IPS-18a (cell line): ENCODE measurements around the gene FHL2.

Experiments used
- H3K27ac ChIP-seq: one replicate; pipeline ENCODE4 v1.5.1; 2013; ENCODE audit warnings: low read length
- H3K27me3 ChIP-seq: one replicate; pipeline ENCODE4 v1.6.1; 2013; ENCODE audit warnings: mild to moderate bottlenecking, low read length; ENCODE audit not compliant: control insufficient read depth, insufficient read depth
- H3K36me3 ChIP-seq: one replicate; pipeline ENCODE4 v1.6.1; 2013; ENCODE audit warnings: low read depth, low read length; ENCODE audit not compliant: control insufficient read depth
- H3K4me1 ChIP-seq: one replicate; pipeline ENCODE4 v1.6.1; 2013; ENCODE audit warnings: low read depth, low read length; ENCODE audit not compliant: control insufficient read depth
- H3K4me3 ChIP-seq: one replicate; pipeline ENCODE4 v1.5.1; 2013; ENCODE audit warnings: low read length
- H3K9ac ChIP-seq: one replicate; pipeline ENCODE4 v1.6.1; 2013; ENCODE audit warnings: mild to moderate bottlenecking, low read length, moderate library complexity
- H3K9me3 ChIP-seq: one replicate; pipeline ENCODE4 v1.6.1; 2013; ENCODE audit warnings: low read depth, low read length; ENCODE audit not compliant: control insufficient read depth

FHL2 gene

DNA sequence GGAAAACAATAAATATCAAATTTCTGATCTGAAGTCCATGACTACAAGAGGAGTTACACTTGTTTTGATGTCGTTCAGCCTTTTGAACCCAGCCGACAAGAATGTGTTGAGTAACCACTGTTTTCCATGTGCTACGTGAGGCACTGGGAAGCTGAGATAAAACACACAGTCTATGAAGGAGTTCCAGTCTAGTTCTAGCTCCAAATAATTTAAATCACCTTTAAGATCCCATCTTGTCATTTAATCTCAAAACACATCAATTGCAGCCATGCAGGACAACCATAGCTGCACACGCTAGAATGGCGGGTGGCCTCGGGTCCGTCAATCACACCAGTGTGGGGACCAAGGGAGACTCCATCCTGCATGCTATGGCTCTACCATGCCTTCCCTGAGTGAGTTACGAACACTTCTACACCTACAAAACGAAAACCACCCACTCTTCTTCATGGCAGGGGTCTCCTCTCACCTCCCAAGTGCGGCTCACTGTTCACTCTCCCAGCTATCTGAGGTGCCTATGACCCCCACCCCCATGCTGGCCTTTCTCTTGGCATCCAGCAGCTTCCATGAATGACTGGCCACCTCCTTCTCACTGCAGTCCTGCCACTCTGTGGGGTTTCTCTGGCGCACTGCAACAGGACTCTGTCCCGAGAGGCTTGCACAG lies 3.8 kb downstream of the FHL2 start:
- Histone ChIP-seq H3K4me1 (peaks cover 6% of the 10 kb centered on the region), H3K9me3 (no peaks in the 10 kb centered on the region), H3K9ac (no peak overlapping the region), H3K27ac (no peak overlapping the region), H3K36me3 (no peaks in the 10 kb centered on the region), H3K27me3 (peaks cover 15% of the 10 kb centered on the region), H3K4me3 (no peak overlapping the region)

DNA sequence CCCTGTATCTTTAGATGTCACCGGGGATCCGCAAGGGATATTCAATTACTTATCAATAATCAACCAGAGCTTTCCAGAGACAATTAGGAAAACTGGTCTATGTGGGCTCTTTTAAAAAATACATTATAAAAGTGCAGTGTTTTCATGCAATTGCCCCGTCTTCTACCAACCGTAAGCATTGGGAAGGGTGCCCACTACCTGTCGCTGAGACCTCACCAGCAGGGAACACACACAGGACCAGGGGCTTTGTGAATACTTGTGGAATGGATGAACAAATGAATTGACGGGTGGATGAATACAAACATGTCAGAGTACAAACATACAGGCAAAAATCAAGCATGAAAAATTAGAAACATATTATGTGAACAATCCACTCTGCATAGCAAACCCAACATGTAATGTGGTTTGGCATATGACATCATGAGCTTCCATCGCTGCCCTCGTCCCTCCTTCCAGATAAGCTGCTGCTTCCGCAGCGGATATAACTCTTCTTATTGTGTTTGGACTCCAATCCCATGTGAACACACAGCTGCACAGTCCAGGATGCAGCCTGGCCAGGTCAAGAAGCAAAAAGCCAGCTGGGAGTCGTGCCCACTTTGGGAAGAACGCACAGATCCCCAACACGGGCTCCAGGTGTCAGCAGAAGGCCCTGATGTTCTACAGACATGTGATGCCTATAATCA lies 5.3 kb downstream of the FHL2 start:
- Histone ChIP-seq H3K4me3 (no peak overlapping the region), H3K27ac (no peak overlapping the region), H3K9me3 (no peaks in the 10 kb centered on the region), H3K4me1 (peaks cover 6% of the 10 kb centered on the region), H3K9ac (no peak overlapping the region), H3K27me3 (peaks cover 4% of the 10 kb centered on the region), H3K36me3 (no peaks in the 10 kb centered on the region)

DNA sequence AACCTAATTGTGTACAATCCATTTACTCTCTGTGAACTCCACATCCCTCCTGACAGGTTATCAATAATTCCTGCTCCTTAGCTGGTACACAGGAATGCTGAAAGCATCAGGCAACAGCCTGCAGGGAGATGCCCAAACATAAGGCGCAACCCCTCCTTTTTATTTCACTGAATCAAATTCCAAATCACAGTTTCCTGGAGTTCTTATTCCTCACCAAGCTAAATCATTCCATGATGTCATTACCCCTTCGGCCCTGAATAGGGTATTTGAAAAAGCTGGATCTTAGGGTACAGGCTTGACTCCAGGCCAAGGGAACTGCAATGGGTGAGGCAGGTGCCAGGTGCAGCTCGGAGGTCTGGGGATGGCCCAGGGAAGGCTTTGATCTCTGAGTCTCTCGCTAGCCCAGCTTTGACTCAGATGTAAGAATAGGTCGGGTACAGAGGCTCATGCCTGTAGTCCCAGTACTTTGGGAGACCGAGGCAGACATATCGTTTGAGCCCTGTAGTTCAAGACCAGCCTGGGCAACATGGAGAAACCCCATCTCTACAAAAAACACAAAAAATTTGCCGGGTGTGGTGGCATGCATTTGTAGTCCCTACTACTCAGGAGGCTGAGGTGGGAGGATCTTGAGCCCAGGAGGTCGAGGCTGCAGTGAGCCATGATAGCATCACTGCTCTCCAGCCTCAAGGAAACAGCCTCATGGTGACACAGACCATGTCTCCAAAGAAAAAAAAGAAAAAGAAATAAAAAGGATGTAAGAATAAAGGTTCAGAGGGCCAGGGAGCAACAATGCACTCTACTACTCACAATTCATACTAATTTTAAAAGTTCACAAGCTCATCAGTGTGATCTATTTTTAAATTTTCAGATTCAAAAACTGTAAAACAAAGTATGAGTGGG lies 6.8 kb downstream of the FHL2 start:
- Histone ChIP-seq H3K4me3 (no peak overlapping the region), H3K27ac (no peak overlapping the region), H3K9ac (no peak overlapping the region), H3K27me3 (no peaks in the 10 kb centered on the region), H3K4me1 (no peaks in the 10 kb centered on the region), H3K9me3 (no peaks in the 10 kb centered on the region), H3K36me3 (no peaks in the 10 kb centered on the region)

DNA sequence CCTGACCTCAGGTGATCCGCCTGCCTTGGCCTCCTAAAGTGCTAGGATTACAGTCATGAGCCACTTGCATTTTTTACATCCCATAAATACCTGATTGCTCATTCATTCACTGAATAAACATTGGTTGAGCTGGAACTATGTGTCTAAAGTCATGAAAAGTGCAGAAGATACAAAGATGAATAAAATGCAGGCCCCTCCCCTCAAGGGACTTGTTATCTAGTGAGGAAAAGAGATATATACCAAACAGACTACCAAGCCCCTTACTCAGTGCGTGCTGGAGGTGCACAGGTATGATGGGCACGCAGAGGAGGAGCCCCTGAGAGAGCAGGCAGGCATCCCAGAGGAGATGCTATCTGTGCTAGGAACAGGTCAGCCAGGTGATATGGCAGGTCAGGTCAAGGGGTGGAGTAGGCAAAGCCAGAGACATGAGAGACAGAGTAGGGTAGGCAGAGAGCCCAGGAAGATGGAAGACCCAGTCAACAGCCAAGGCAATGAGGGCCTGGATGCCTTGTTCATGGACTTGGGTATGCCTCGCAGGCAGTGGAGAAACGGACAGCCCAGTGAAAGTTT lies 7.7 kb downstream of the FHL2 start:
- H3K9me3 ChIP-seq = no peaks in the 10 kb centered on the region
- H3K27ac ChIP-seq = no peak overlapping the region
- H3K9ac ChIP-seq = no peak overlapping the region
- H3K4me3 ChIP-seq = no peak overlapping the region
- H3K27me3 ChIP-seq = no peaks in the 10 kb centered on the region
- H3K4me1 ChIP-seq = no peaks in the 10 kb centered on the region
- H3K36me3 ChIP-seq = peaks cover 3% of the 10 kb centered on the region

DNA sequence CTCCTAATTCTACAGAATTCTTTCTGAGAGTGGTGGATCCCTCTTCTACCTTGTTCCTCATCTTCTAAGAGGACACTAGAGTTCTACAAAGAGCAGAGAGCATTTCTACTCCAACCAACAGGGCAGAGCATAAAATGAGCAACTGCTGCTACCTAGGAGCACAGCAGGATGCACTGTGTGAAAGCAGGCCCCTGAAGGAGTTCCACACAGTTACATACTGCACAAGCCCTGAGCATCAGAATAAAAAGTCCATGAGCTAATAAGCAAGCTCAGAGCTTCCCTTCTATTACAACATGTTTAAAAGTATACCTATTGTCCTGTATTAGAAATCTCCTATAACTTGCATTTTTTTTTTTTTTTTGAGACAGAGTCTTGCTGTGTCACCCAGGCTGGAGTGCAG lies 8.4 kb downstream of the FHL2 start:
- Histone ChIP-seq H3K4me3 (no peak overlapping the region), H3K9ac (no peak overlapping the region), H3K27me3 (no peaks in the 10 kb centered on the region), H3K9me3 (no peaks in the 10 kb centered on the region), H3K27ac (no peak overlapping the region), H3K36me3 (peaks cover 10% of the 10 kb centered on the region), H3K4me1 (no peaks in the 10 kb centered on the region)

DNA sequence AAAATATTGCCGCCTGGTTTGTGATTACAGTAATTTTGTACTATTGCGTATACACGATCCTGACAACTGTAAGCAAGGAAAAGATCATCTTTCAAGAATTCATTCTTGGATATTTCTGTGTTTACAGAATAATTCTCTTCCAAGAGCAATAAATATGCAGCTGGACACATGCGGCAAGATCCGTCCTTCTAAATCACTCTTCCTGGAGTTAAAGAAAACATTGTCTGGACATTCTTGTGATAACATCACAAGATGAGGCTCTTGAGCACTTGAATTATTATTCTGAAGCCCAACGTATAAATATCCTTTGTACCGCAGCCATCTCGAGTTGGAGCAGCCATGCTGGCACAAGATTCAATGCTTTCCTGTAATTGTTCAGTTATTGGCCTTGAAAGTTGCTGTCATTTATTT lies 9.9 kb downstream of the FHL2 start:
- H3K4me1 ChIP-seq = no peaks in the 10 kb centered on the region

DNA sequence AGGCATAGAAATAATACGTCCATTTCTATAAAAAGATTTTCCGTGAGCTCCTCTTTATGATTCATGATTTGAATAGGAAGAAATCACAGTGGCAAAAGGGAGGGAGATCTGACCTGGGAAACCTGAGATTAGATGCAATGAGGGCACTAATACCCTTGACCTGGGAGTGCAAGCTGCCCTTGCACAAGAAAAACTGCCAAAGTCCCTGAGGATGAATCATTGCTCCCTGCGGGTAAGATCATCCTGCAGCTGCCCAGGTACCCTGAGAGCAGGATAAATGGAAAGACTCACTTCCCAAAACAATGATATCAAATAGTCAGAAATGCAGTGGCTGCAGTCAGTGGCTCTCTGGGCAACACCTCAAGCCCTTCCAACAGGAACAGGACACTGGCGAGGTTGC lies 11.6 kb downstream of the FHL2 start:
- H3K4me3 ChIP-seq = no peak overlapping the region
- peaks cover 36% of the 10 kb centered on the region for H3K36me3 ChIP-seq
- no peak overlapping the region for H3K27ac ChIP-seq
- no peaks in the 10 kb centered on the region for H3K27me3 ChIP-seq
- no peak overlapping the region for H3K9ac ChIP-seq
- no peaks in the 10 kb centered on the region for H3K9me3 ChIP-seq
- no peaks in the 10 kb centered on the region for H3K4me1 ChIP-seq

More for the DNA sequence above, 9.9 kb downstream of the FHL2 start:
- no peaks in the 10 kb centered on the region for H3K9me3 ChIP-seq
- H3K36me3 ChIP-seq = peaks cover 24% of the 10 kb centered on the region
- no peak overlapping the region for H3K9ac ChIP-seq
- H3K4me3 ChIP-seq = no peak overlapping the region
- no peak overlapping the region for H3K27ac ChIP-seq
- H3K27me3 ChIP-seq = no peaks in the 10 kb centered on the region

DNA sequence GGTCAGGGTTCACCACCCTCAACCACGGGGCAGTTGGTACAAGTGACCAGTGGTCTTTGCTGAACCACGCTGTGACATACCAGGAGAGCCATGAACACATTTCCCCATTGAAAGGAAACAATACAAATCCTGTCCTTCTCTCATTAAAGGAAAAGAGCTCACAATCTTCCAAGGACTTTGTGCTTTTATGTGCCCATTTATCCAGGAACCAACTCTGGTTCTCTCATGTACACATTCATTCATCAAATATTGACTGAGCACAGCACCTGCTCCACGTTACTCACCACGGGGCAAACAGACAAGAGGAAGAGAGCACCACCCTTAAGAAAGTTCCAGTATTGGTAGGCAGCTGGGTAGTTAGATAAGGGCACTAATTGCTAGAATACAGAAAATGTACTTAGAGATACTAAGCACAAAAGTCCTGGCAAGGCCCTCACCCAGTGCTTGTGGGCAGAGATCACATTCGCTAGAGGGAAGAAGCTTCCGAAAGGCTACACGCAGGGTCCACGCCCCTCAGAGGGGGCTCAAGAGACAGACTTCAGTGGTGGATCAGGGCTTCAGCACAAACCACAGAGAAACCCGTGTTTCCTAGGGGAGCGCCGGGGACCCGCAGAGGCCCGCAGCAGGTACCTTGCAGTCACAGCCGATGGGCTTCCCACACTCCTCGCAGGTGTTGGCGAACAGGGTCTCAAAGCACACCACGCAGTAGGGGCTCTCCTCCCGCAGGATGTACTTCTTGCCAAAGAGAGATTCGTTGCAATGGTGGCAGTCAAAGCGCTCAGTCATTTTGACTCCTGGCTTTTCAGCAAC lies 12.9 kb downstream of the FHL2 start:
- no peak overlapping the region for H3K27ac ChIP-seq
- H3K36me3 ChIP-seq = peaks cover 39% of the 10 kb centered on the region
- H3K9me3 ChIP-seq = no peaks in the 10 kb centered on the region
- no peak overlapping the region for H3K9ac ChIP-seq
- H3K27me3 ChIP-seq = no peaks in the 10 kb centered on the region
- H3K4me1 ChIP-seq = no peaks in the 10 kb centered on the region
- no peak overlapping the region for H3K4me3 ChIP-seq

DNA sequence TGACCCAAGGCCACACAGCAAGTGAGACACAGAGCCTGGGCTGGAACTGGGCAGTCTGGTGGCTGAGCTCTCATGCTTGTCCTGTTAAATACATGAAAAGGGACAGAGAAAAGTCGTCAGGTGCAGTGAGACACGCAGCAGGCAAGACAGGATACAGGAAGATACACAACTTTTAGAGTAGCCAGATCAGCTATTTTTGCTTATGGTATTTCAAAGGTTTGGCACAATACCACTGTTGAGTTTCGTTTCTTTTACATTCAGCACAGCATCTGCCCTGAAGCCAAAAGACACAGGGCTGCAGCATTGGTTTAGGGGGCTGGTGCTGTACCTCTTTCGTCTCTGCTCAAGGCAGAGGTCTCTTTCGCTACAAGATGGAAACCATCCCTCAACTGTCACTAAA lies 14.0 kb downstream of the FHL2 start:
- H3K36me3 ChIP-seq = peaks cover 39% of the 10 kb centered on the region
- no peak overlapping the region for H3K4me3 ChIP-seq
- H3K4me1 ChIP-seq = no peaks in the 10 kb centered on the region
- no peak overlapping the region for H3K27ac ChIP-seq
- H3K27me3 ChIP-seq = no peaks in the 10 kb centered on the region
- H3K9me3 ChIP-seq = no peaks in the 10 kb centered on the region
- H3K9ac ChIP-seq = no peak overlapping the region

DNA sequence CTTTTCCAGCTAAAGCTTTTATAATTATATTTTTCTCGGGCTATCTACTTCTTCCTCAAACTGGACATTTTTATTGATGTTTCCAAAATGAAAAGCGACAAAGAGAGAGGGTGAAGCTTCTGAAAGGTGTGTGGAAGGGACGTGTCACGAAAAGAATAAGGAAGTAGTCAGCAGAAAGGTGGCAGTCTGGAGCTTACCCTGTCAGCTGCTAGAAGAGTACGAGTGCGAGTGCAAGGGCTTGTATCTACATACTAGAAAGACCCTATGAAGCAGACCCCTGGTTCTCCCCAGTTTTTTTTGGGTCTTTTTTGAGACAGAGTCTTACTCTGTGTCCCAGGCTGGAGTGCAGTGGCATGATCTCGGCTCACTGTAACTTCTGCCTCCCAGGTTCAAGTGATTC lies 14.6 kb downstream of the FHL2 start:
- no peak overlapping the region for H3K9ac ChIP-seq
- peaks cover 39% of the 10 kb centered on the region for H3K36me3 ChIP-seq
- H3K27me3 ChIP-seq = no peaks in the 10 kb centered on the region
- no peak overlapping the region for H3K27ac ChIP-seq
- no peaks in the 10 kb centered on the region for H3K4me1 ChIP-seq
- no peak overlapping the region for H3K4me3 ChIP-seq
- no peaks in the 10 kb centered on the region for H3K9me3 ChIP-seq
